GM18505 (cell line): Measurements from ENCODE around the gene GATA6.

ENCODE experiments used
- ATAC-seq: cut with Tn5 transposase; IDR thresholded peaks from one replicate; pipeline ENCODE4 v1.9.1; 2021; ENCODE audit not compliant: unreplicated experiment
- POLR2A ChIP-seq: IDR thresholded peaks from 4 replicates; pipeline ENCODE4 v1.6.1; 2011; ENCODE audit warnings: borderline replicate concordance; ENCODE audit not compliant: insufficient read depth, insufficient read length; ENCODE audit errors: extremely low read depth

GATA6 gene

DNA sequence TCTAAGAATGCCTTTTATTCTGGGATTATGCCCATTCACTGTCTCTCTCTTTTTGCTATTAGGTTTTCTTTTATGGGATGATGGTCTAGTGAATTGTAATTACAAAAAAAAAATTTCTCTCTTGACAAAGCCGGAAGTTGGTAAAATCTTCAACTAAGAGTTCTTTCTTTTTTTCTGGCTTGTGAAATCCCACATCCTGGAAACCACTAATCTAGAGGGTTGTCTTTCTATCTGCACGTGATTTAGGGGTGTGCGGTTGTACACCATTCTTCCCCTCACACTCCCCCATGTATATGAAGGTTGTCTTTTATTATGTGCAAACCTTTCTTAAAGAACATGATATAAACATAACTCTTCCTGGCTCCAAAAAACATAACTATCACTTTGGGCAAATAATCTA, 52.0 kb downstream of the GATA6 start:
- TF ChIP-seq POLR2A = no peak
- ATAC-seq = no peak

DNA sequence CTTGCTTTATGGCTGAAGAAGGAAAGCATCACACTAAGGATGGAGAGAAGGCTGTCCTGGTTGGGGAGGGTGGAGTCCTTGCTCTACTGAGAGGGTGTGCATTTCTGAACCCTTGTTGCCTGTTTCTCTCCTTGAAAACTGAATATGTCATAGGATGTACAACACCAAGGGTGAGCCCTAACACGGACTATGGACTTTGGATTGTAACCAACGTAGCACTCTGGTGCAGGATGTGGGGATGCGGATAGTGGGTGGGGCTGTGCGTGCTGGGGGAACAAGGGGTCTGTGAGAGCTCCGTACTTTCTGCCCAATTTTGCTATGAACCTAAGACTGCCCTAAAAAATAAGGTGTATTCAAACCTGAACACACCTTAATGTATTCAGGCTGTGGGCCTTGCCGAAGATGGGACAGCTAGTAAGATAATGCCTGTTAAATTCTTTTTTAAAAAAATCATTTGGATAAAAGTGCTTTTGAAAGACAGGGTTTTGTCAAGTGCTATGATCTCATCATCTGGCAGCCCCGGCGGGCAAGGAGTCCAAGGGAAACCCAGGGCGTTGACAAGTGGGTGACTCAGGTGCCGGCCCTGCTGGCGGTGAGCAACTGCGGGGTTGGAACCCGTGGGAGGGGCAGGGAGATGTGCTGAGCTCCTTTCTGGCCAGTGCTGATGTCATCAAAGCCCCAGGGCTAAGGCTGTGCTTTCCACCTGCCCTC, 54.0 kb downstream of the GATA6 start:
- no peak for ATAC-seq
- TF ChIP-seq POLR2A = no peak

DNA sequence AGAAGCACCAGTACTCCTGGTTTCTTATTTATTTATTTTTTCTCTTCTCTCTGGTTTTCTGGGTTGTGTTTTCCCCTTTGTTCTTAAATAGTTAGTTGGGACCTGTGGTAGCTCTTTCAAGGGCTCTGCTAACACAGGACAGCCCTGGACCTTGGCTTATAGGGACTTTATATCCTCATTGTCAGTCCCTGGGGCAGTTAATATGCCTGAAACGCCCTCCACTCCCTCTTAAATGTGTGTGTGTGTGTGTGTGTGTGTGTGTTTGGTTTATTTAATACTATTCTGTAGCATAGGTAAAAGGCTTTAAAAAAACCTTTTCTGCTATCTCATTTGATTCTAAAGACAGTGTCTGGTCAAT, 54.6 kb downstream of the GATA6 start:
- no peak for TF ChIP-seq POLR2A

DNA sequence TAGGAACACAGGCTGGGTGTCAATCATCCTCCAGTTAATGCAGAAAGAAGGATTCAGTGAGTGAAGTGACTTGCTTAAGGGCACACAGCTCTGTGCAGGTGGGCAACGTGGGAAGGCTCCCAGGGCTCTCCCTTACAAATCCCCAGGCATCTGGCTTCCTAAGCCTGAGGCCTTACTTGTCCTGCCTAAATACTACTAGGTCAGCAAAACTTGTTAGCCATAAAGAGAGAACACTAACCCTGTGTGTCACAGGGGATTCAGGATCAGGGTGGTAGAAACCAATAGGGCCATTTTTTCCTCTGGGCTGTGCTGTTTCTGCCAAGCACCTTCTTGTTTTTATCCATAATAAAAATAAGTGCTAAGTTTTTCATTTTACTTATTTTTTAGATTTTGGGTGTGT, 55.0 kb downstream of the GATA6 start:
- no peak for ATAC-seq
- no peak for TF ChIP-seq POLR2A

More for the DNA sequence above, 54.6 kb downstream of the GATA6 start:
- ATAC-seq = no peak

DNA sequence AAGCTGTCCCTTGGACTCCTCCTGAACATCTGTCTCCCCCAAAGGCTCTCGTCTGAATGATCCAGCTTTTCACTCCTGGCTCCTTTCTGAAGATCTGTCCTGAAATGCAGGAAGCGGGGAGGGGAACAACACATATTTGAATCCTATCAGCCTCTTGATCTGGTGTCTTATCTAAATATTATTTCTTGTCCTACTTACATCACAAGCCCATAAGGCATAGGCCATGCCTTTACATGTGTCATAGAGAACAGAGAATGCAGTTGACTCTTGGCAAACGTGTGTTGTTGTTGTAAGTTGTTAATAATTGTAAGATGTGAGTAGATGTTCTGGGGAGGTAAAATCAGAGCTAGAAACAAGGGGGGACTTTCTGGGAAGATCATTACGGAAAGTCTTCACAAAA, 57.4 kb downstream of the GATA6 start:
- no peak for TF ChIP-seq POLR2A

DNA sequence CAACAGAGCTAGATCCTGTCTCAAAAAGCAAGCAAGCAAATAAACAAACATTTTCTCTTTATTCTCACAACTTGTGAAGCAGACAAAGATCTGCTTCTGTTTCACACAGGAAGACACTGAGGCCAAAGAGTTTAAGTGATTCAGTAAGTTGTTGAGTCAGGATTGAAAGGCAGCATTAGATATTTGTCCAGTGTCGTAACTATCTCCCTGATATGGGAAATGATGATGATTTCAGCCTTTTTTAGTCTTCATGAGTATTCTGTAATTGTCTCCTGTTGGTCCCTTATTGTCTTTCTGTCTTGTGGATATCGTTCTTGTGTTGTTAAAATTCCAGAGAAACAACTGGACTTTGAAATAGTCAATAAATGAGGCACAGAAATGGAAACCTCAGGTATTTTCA, 59.6 kb downstream of the GATA6 start:
- no peak for ATAC-seq
- no peak for TF ChIP-seq POLR2A

More for the DNA sequence above, 57.4 kb downstream of the GATA6 start:
- no peak for ATAC-seq

DNA sequence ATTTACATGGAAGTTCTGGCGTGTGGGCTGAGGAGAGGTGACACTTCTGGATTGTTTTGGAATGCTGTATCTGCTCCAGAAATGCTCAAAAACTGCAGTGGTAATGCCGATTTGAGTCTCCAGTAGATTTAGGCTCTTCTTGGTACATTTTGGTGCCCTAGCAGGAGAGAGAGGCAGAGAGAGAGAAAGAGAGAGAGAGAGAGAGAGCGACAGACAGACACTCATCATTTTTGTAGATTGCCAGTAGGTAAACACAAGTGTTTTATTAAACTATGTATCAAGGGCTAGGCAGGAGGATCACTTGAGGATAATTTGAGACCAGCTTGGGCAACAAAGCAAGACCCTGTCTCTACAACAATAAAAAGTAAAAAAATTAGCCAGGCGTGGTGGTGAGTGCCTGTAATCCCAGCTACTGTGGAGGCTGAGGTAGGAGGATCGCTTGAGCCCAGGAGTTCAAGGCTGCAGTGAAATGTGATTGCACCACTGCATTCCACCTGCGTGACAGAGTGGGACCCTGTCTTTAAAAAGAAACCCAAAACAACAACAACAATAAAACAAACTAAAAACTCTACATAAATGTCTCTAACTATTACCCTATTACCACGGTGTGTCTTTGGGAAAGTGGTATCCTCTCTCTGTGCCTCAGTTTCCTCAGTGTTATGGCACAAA, 60.2 kb downstream of the GATA6 start:
- no peak for TF ChIP-seq POLR2A

DNA sequence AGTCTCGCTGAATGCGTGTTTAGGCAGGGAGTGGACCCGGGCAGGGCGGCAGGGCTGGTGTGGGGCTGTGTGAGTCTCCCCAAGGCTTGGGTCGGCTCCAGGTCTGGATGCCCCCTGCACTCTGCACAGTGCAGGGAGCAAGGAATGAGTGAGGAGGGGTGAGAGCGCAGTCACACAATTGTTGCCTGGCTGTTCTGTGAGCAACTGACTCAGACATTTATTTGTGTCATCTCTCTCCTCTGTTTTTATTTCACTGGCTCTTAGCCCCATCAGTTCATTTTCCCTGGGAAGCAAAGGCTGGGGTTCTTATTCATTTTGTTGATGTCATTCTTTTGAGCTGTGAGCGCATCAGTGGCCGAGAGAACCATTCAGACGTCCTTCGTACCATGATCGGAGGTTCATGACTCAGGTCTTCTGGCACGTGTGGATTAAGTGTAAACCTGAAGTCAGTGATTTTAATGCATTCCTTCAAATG, 61.1 kb downstream of the GATA6 start:
- ATAC-seq = no peak

More for the DNA sequence above, 60.2 kb downstream of the GATA6 start:
- ATAC-seq = no peak

DNA sequence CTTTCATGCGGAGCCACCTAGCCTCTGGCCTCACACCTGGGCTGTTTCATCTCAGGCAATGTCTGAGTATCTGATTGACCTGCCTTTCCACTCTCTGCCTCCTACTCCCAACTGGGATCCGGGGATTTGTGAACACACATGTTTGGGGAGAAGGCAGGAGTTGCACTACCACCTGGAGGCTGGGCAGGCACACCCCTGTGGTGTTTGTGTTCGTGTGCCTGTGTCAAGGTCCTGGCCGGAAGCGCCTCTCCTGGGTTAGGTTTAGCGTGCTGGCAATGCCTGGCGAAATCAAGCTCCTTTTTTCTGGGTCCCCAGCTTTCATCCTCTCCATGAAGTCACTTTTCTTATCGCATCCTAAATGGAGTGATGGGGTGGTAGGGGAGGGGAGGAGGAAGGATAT, 63.9 kb downstream of the GATA6 start:
- TF ChIP-seq POLR2A = no peak
- ATAC-seq = no peak

More for the DNA sequence above, 61.1 kb downstream of the GATA6 start:
- no peak for TF ChIP-seq POLR2A

DNA sequence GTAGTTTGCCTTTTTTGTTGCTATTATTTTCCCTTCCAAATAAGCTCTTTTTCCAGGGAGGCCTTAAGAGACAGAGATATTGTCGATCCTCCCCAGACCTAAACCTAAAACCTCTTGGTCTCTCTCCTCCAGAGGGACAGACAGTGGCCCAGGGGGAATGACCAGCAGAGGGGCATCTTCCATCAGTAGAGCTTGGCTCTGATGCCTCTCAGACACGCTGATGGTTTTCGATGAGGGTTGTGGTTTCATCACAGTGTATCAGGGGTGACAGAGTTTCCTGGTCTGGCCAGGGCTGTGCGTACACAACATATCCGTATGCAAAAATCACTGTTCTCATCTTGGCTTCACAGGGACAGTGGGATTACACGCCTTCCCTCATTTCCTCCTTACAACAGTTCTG, 68.6 kb downstream of the GATA6 start:
- TF ChIP-seq POLR2A = no peak
- ATAC-seq = no peak

DNA sequence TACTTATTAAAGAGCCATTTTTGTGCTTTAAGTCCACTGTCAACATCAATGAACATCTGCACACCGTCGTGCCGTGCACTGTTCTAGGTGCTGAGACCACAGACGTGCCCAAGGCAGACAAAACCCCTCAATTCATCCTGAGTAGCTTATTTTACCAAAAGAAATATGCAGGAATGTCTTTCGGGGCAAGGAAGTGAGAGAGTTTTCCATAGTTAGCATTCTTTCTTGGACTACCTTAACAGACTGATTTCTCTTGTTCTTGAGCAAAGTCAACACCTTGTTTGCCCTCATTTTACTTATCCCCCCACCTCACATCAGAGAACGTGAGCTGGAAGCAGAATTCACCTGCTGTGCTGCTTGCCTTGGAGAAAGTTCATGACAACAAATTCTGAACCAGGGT, 69.3 kb downstream of the GATA6 start:
- no peak for ATAC-seq
- TF ChIP-seq POLR2A = no peak

DNA sequence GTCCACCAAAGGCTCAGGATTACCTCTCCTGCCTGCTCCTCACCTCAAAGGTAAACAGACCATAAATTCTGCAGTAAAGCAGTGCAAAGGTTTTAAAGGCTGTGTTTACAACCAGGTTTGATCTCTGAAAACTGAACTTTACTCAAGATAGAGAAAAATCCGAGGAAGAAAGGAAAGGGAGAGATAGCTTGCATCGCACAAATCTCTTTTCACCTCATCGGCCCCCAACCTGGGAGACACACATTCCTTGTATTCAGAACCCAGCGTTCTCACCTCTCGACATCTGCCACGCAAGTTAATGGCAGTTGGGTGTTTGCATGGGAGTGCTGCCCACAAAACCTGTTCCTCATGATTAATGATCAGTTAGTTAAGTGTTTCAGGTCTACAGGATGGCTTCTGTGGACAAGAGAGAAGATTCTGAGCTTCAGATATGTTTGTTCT, 72.6 kb downstream of the GATA6 start:
- no peak for ATAC-seq
- TF ChIP-seq POLR2A = no peak

DNA sequence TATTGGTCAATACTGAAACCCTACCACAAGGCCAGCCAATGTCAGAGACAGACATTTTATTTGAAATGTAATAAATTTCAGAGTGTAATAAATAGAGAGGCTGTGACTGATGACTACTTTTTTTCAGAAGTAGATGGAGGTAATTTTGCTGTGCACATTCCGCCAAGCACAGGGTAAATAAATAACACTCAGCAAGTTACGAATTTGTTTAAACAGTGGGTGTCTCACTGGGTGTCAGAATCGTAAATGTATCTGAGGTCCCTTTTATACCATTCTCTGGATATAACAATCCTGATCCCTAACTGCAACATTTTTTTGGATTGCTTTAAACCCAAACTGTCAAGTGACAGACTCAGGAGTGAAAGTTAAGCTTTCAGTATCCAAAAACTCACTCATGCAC, 74.1 kb downstream of the GATA6 start:
- TF ChIP-seq POLR2A = no peak
- ATAC-seq = no peak

DNA sequence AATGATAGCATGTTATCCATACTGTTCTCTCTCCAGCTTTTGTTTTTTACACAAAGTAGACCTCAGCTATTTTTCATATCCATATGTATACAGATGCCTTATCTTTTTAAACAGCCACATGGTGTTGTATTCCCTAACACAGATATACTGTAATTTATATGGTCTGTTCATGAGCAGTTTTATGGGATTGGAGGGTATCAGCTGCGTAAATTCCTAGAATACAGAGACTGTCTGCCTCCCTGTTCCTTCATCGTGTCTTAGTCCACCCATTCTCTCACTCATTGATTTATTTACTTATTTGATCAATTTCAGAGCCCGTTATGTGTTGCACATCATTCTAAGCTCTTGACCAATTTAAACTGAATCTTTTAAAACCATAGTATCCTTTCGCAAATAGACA, 80.6 kb downstream of the GATA6 start:
- TF ChIP-seq POLR2A = no peak
- no peak for ATAC-seq
